Activated T-helper 2 cell treated with anti-CD3 and anti-CD28 coated beads, Interferon-gamma antibody, Interleukin-2, Interleukin-4, amounts not matched to agents 10 μg/mL and 5 μg/mL and 100 μg/mL, durations not matched to agents 14 hours and 24 hours and 36 hours (primary cell): Measurements from ENCODE around the gene NLRP7. TPM values are rescaled to one million over a fixed set of nuclear protein-coding genes. Genes with fewer than 3 reads are reported as not detected.
"Not testable (repeated sequence)": the region's sequence is repeated elsewhere in the genome, so short reads cannot be mapped to it uniquely, and the experiment has no call there.

Experiments
- DNase-seq: peaks from one replicate; pipeline ENCODE4 v3.0.0; 2021; ENCODE audit warnings: low spot score
- H3K27ac Mint-ChIP-seq: one replicate; pipeline ENCODE4 v1.8.0; 2021; ENCODE audit warnings: mixed read lengths
- H3K27me3 Mint-ChIP-seq: one replicate; pipeline ENCODE4 v1.8.0; 2021; ENCODE audit warnings: low read depth, mixed read lengths
- H3K36me3 Mint-ChIP-seq: one replicate; pipeline ENCODE4 v1.8.0; 2021; ENCODE audit warnings: low read depth, mixed read lengths
- H3K4me1 Mint-ChIP-seq: one replicate; pipeline ENCODE4 v1.8.0; 2021; ENCODE audit warnings: low read depth, mixed read lengths
- H3K4me3 Mint-ChIP-seq: one replicate; pipeline ENCODE4 v1.8.0; 2021; ENCODE audit warnings: low read depth, mild to moderate bottlenecking, moderate library complexity, mixed read lengths
- H3K9me3 Mint-ChIP-seq: one replicate; pipeline ENCODE4 v1.8.0; 2021; ENCODE audit warnings: mixed read lengths
- intact Hi-C: fragments of 100-400 bp; cut with micrococcal nuclease; formaldehyde crosslinking; loops from one replicate; pipeline ENCODE4 v1.15.1; 2023
- total RNA-seq: library from RNA; stranded (reverse); gene quantifications from 2 replicates; pipeline ENCODE4 v1.2.3, GENCODE V29; 2022

NLRP7 gene
- total RNA-seq, 1 donor from 2014 or later: not detected

DNA sequence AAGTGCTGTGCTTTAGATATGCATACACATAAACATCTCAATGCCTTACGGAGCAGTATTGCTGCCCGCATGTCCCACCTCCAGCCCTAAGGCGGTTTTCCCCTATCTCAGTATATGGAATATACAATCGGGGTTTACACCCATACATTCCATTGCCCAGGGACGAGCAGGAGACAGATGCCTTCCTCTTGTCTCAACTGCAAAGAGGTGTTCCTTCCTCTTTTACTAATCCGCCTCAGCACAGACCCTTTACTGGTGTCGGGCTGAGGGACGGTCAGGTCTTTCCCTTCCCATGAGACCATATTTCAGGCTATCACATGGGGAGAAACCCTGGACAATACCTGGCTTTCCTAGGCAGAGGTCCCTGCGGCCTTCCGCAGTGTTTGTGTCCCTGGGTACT, 3.2 kb upstream of the NLRP7 start:
- H3K27me3 Mint-ChIP-seq, H3K4me1 Mint-ChIP-seq, H3K9me3 Mint-ChIP-seq, DNase-seq, intact Hi-C loops, H3K27ac Mint-ChIP-seq, H3K4me3 Mint-ChIP-seq, H3K36me3 Mint-ChIP-seq: not testable (repeated sequence)

DNA sequence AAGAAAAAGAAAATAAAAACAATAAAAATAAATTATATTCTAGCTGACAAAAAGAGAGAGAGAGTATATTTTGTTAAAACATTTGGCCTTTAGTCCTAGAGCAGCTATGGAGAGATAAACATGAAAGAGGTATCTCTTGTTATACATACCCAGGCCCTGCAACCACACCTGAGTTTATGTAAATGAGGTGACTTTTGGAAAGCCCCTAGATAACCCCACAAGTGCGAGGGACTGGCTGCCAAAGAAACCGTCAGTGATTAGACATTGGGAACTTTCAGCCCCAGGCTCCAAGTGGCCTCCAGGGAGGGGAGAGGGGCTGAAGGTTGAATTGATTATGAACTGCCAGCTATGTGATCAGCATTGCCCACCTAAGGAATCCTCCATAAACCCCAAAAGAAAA, 2.1 kb upstream of the NLRP7 start:
- DNase-seq: no peak
- no peak overlapping the region for H3K4me3 Mint-ChIP-seq

DNA sequence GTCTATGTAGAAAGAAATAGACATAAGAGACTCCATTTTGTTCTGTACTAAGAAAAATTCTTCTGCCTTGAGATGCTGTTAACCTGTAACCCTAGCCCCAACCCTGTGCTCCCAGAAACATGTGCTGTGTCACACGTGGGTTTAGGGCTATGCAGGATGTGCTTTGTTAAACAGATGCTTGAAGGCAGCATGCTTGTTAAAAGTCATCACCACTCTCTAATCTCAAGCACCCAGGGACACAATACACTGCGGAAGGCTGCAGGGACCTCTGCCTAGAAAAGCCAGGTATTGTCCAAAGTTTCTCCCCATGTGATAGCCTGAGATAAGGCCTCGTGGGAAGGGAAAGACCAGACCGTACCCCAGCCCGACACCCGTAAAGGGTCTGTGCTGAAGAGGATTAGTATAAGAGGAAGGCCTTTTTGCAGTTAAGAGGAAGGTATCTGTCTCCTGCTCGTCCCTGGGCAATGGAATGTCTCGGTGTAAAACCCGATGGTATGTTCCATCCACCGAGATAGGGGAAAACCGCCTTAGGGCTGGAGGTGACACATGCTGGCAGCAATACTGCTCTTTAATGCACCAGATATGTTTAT, 3.5 kb downstream of the NLRP7 start:
- H3K27me3 Mint-ChIP-seq, H3K4me3 Mint-ChIP-seq, intact Hi-C loops, H3K36me3 Mint-ChIP-seq, H3K27ac Mint-ChIP-seq, H3K4me1 Mint-ChIP-seq, H3K9me3 Mint-ChIP-seq, DNase-seq: not testable (repeated sequence)

More for the DNA sequence above, 2.1 kb upstream of the NLRP7 start:
- Mint-ChIP-seq H3K27me3 (peaks cover 3% of the 10 kb centered on the region), H3K36me3 (no peaks in the 10 kb centered on the region), H3K4me1 (no peaks in the 10 kb centered on the region), H3K9me3 (no peaks in the 10 kb centered on the region), H3K27ac (no peak overlapping the region)
- intact Hi-C loops: no loop called here

DNA sequence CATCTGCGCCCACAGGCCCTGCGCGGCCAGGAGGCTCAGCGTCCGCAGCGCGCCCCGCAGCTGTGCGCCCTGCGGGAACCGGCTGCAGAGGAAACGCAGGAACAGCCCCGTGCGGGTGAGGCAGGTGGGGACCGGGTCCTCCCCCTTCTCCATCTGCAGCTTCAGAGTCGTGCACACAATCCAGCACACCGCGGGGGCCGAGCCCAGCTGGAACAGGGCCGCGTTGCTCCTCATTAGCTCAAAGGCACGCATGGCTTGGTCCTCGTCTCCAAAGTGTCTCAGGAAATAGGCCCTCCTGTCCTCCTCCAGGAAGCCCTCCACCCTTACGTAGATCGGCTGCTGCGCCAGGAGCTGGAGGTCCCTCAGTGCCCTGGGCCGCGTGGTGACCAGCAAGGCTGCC, 7.8 kb downstream of the NLRP7 start:
- DNase-seq, H3K4me1 Mint-ChIP-seq, H3K36me3 Mint-ChIP-seq, intact Hi-C loops, H3K27me3 Mint-ChIP-seq, H3K27ac Mint-ChIP-seq, H3K4me3 Mint-ChIP-seq, H3K9me3 Mint-ChIP-seq: not testable (repeated sequence)

DNA sequence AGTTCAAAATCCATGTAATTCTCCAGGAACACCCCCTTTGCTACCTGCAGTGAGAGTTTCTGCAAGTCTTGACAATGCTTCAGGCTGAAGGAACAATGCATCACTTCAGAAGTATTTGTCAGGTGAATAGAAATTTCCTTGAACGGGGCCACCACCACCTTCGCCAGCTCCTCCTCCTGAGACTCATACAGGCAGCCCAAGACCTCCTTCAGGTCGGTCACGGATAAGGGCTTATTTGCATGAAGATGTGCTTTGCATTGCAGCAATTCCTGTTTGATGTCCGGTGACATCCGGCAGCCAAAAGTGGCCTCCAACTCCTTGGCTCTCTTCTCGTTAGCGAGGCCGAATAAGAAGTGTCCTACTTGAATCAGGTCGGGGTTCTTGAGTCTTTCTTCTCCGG, 8.4 kb downstream of the NLRP7 start:
- Mint-ChIP-seq H3K27me3 (peaks cover 3% of the 10 kb centered on the region), H3K36me3 (no peaks in the 10 kb centered on the region), H3K9me3 (no peaks in the 10 kb centered on the region), H3K4me1 (peaks cover 4% of the 10 kb centered on the region), H3K4me3 (no peak overlapping the region), H3K27ac (no peak overlapping the region)
- no peak for DNase-seq
- intact Hi-C loops: no loop called here

DNA sequence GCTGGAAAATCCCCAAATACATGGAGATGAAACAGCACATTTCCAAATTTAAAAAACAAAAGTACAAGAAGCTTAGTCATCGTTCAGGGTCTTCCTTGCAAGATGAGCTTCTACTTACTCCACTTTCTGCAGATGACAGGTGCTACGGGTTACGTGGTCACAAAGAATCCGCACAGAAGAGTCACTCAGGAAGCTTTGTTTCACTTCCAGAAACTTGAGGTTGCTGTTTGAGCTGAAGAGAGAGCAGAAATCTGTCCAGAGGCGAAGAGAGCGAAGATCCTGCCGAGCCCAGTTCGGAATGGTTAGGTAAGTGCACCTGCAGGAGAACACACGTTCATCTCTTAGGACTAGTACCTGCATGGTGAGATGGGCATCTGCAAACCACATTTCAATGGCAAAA, 9.4 kb downstream of the NLRP7 start:
- Mint-ChIP-seq H3K9me3 (peaks cover 4% of the 10 kb centered on the region), H3K27ac (no peak overlapping the region), H3K36me3 (no peaks in the 10 kb centered on the region), H3K4me3 (no peak overlapping the region), H3K27me3 (peaks cover 3% of the 10 kb centered on the region), H3K4me1 (peaks cover 4% of the 10 kb centered on the region)
- intact Hi-C loops: no loop called here
- no peak for DNase-seq

DNA sequence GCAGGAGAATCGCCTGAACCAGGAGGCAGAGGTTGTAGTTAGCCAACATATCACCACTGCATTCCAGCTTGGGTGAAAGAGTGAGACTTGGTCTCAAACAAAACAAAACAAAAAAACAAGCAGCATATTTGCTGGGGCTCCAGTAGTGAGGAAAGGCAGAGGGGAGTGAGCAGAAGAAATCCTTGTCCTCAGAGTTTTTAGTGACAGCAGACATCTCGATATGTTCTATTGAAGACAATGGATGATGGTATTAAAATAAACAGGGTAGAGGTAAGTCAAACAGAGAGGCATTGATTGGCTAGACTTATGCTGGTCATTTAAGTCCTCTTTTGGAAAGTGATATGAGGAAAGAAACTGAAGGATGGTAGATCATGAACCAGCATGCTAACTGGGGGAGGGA, 19.0 kb downstream of the NLRP7 start:
- no peaks in the 10 kb centered on the region for H3K27me3 Mint-ChIP-seq
- no peak overlapping the region for H3K27ac Mint-ChIP-seq
- H3K36me3 Mint-ChIP-seq: no peaks in the 10 kb centered on the region
- H3K9me3 Mint-ChIP-seq: peaks cover 35% of the 10 kb centered on the region
- no peak overlapping the region for H3K4me3 Mint-ChIP-seq
- DNase-seq: no peak
- intact Hi-C loops: no loop called here
- H3K4me1 Mint-ChIP-seq: no peaks in the 10 kb centered on the region

DNA sequence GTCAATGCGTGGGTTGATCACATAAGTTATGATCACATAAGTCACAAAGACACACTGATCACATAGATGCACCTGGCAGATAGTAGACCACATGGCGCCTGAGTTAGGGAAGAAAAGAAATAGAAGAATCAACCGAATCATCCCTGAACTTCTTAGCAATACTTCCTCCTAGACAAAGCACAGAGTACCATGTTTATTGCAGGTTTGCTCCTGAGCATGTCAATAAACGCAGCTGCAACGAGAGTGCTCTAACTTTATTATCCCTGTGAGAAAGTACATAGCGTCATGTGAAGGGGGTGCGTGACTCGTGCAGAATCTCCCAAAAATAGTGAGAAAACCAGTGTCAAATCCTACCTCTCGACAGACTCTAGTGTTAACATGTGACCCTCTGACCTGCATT, 24.1 kb downstream of the NLRP7 start:
- H3K4me1 Mint-ChIP-seq: peaks cover 3% of the 10 kb centered on the region
- DNase-seq: no peak
- peaks cover 23% of the 10 kb centered on the region for H3K9me3 Mint-ChIP-seq
- H3K27me3 Mint-ChIP-seq: no peaks in the 10 kb centered on the region
- H3K27ac Mint-ChIP-seq: no peak overlapping the region
- no peaks in the 10 kb centered on the region for H3K36me3 Mint-ChIP-seq
- intact Hi-C loops: no loop called here
- no peak overlapping the region for H3K4me3 Mint-ChIP-seq

DNA sequence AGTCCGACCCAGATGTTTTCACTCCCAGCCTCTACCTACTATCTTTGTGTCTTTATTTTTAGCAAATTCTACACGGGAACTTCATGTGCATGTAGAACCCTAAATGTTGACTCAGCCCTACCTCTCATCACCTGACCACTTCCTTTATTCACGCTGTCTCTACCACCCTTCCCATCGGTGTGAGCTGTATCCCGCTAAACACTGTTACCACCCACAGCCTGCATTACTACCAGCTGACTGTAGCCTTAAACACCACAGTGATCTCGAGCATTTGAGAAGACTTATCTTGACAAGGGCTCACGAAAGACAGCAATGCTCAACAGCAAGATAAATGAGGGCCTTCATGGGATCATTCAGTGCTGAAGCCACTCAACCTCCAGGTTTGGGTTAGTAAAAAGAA, 26.2 kb downstream of the NLRP7 start:
- intact Hi-C loops: no loop called here
- H3K4me1 Mint-ChIP-seq: peaks cover 3% of the 10 kb centered on the region
- no peaks in the 10 kb centered on the region for H3K36me3 Mint-ChIP-seq
- H3K4me3 Mint-ChIP-seq: no peak overlapping the region
- peaks cover 10% of the 10 kb centered on the region for H3K9me3 Mint-ChIP-seq
- no peak overlapping the region for H3K27ac Mint-ChIP-seq
- no peaks in the 10 kb centered on the region for H3K27me3 Mint-ChIP-seq
- no peak for DNase-seq

DNA sequence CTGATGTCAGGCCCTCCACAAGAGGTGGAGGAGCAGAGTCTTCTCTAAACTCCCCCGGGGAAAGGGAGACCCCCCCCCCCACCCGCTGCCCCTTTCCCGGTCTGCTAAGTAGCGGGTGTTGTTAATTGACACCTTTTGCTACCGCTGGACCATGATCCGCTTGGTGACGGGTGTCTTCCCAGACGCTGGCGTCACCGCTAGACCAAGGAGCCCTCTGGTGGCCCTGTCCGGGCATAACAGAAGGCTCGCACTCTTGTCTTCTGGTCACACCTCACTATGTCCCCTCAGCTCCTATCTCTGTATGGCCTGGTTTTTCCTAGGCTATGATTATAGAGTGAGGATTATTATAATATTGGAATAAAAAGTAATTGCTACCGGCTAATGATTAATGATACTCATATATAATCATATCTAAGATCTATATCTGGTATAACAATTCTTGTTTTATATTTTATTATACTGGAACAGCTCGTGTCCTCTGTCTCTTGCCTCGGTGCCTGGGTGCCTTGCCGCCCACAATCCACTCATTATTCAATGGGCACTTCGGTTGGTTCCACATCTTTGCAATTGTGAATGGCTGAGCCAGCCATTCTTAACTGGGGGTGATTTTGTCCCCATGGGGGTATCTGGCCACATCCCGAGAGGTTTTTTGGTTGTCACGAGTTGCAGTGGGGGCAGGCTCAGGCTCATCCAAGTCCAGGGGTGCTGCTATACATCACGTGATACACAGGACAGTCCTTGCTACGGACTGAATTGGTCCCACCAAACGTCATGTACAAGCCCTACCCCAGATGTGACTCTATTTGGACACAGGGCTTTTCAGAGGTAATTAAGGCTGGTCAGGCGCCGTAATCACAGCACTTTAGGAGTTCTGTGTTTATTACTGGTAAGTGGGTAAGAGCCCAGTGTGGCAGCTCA, 27.4 kb downstream of the NLRP7 start:
- DNase-seq, H3K9me3 Mint-ChIP-seq, H3K4me1 Mint-ChIP-seq, H3K27me3 Mint-ChIP-seq, H3K36me3 Mint-ChIP-seq, intact Hi-C loops, H3K27ac Mint-ChIP-seq, H3K4me3 Mint-ChIP-seq: not testable (repeated sequence)

DNA sequence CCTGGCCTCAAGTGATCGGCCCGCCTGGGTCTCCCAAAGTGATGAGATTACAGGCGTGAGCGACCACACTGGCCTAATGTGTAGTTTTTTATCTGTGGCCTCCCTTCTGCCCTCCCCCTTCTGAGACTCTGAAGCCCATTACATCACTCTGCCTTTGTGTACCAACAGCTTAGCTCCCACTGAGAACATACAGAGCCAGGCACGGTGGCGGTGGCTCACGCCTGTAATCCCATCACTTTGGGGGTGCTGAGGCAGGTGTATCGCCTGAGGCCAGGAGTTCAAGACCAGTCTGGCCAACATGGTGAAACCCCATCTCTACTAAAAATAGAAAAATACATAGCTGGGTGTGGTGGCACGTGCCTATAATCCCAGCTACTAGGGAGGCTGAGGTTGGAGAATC, 28.8 kb downstream of the NLRP7 start:
- no peak overlapping the region for H3K27ac Mint-ChIP-seq
- H3K27me3 Mint-ChIP-seq: no peaks in the 10 kb centered on the region
- peaks cover 3% of the 10 kb centered on the region for H3K4me1 Mint-ChIP-seq
- no peak overlapping the region for H3K4me3 Mint-ChIP-seq
- H3K36me3 Mint-ChIP-seq: no peaks in the 10 kb centered on the region
- no peak for DNase-seq
- H3K9me3 Mint-ChIP-seq: no peaks in the 10 kb centered on the region
- intact Hi-C loops: no loop called here

DNA sequence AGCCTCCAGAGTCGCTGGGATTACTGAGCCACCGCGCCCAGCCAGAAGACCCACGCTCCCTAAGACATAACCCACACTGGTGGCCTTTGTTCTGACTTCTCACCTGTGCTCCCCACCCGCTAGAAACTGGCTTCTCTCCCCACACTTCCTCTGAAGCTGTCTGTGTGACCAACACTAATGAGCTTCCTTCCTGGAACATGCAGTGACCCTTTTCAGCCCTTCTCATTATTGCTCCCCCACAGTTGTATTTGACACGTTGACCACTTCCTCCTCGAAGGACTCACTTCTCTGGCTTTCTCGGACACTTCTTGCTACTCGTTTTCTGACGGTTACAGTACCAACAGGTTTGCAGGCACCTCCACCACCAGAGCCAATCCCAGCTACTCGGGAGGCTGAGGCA, 30.5 kb downstream of the NLRP7 start:
- no peaks in the 10 kb centered on the region for H3K36me3 Mint-ChIP-seq
- H3K27ac Mint-ChIP-seq: no peak overlapping the region
- intact Hi-C loops: no loop called here
- H3K4me3 Mint-ChIP-seq: no peak overlapping the region
- no peak for DNase-seq
- H3K9me3 Mint-ChIP-seq: no peaks in the 10 kb centered on the region
- H3K4me1 Mint-ChIP-seq: peaks cover 3% of the 10 kb centered on the region
- no peaks in the 10 kb centered on the region for H3K27me3 Mint-ChIP-seq

DNA sequence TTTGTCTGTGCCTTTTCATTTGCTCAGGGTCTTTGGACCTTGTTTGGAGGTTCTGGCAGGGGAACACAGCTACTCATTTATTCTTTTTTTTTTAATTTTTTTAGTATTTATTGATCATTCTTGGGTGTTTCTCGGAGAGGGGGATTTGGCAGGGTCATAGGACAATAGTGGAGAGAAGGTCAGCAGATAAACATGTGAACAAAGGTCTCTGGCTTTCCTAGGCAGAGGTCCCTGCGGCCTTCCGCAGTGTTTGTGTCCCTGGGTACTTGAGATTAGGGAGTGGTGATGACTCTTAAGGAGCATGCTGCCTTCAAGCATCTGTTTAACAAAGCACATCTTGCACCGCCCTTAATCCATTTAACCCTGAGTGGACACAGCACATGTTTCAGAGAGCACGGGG, 39.4 kb downstream of the NLRP7 start:
- intact Hi-C loops, H3K4me3 Mint-ChIP-seq: not testable (repeated sequence)

More for the DNA sequence above, 39.4 kb downstream of the NLRP7 start:
- not testable (repeated sequence) for H3K4me1 Mint-ChIP-seq, DNase-seq, H3K27me3 Mint-ChIP-seq, H3K9me3 Mint-ChIP-seq, H3K36me3 Mint-ChIP-seq, H3K27ac Mint-ChIP-seq
